A549 (cell line): ENCODE data around the gene SLX9. TPM values are rescaled to one million over a fixed set of nuclear protein-coding genes. Genes with fewer than 3 reads are reported as not detected.

Source experiments
- ATAC-seq, 2 experiments: fragments of 200-7000 bp in 1 of 2; fragments of >200 bp in 1 of 2; cut with Nextera tagmentation in 1 of 2; cut with Tn5 transposase in 1 of 2; 3 replicates each; pipeline versions ENCODE4 v1.8.0 to v1.9.1; 2018 to 2020; ENCODE audit warnings: mild to moderate bottlenecking in 1 of 2, moderate library complexity in 1 of 2
- CTCF ChIA-PET: fragments of 300-600 bp; sonication (Branson Sonifier 250); formaldehyde crosslinking; extraction: SDS; loops from one replicate; lab custom pipeline; 2021; ENCODE audit warnings: antibody characterized with exemption, inconsistent platforms; lab: Yijun Ruan, JAX
- POLR2A ChIA-PET: fragments of 350-600 bp; formaldehyde crosslinking; extraction: SDS; loops from one replicate; lab custom pipeline; 2021; ENCODE audit warnings: antibody characterized with exemption, inconsistent platforms; lab: Yijun Ruan, JAX
- DNase-seq, 2 experiments: peaks; one replicate each; pipeline versions ENCODE4 v3.0.0 to v3.0.0-alpha.2; 2011 to 2016; ENCODE audit warnings: low read depth in 1 of 2, low spot score in 1 of 2
- FAIRE-seq: peaks from 2 replicates; lab custom pipeline; 2011; peaks lifted over from hg19 to GRCh38; lab: Jason Lieb, UNC
- H3K27ac ChIP-seq, 2 experiments: fragments of >200 bp; sonication (Bioruptor Twin); formaldehyde crosslinking; 3 replicates each; pipeline ENCODE4 v1.5.1; 2016 to 2017
- H3K4me1 ChIP-seq: fragments of >200 bp; sonication (Bioruptor Twin); formaldehyde crosslinking; 3 replicates; pipeline ENCODE4 v1.6.1; 2016
- H3K4me2 ChIP-seq: fragments of >200 bp; sonication (Bioruptor Twin); formaldehyde crosslinking; 3 replicates; pipeline ENCODE4 v1.6.1; 2016
- H3K4me3 ChIP-seq: fragments of >200 bp; sonication (Bioruptor Twin); formaldehyde crosslinking; 3 replicates; pipeline ENCODE4 v1.5.1; 2016
- H3K9me3 ChIP-seq: fragments of >200 bp; sonication (Bioruptor Twin); formaldehyde crosslinking; 3 replicates; pipeline ENCODE4 v1.6.1; 2016
- BHLHE40 ChIP-seq: IDR thresholded peaks from 2 replicates; pipeline ENCODE4 v1.6.1; 2012; ENCODE audit warnings: low read depth, low read length, inconsistent platforms
- CEBPB ChIP-seq, 2 experiments: fragments of >200 bp in 1 of 2; sonication (Bioruptor Twin) in 1 of 2; formaldehyde crosslinking in 1 of 2; IDR thresholded peaks; 2 replicates each; pipeline ENCODE4 v1.6.1; 2012 to 2016
- CHD2 ChIP-seq: fragments of 150-350 bp; IDR thresholded peaks from 2 replicates; pipeline ENCODE4 v1.6.1; 2014; ENCODE audit warnings: low read length; ENCODE audit not compliant: partially characterized antibody
- CTCF ChIP-seq: fragments of >200 bp; sonication (Bioruptor Twin); formaldehyde crosslinking; IDR thresholded peaks from 3 replicates; pipeline ENCODE4 v1.5.1; 2016
- E2F6 ChIP-seq: IDR thresholded peaks from 2 replicates; pipeline ENCODE4 v1.6.1; 2012; ENCODE audit warnings: low read depth, borderline replicate concordance
- EHF ChIP-seq: fragments of 250-450 bp; sonication (Bioruptor Pico); IDR thresholded peaks from 2 replicates; pipeline ENCODE4 v1.5.0; 2020; ENCODE audit warnings: mild to moderate bottlenecking
- ELK1 ChIP-seq: fragments of 150-350 bp; IDR thresholded peaks from 2 replicates; pipeline ENCODE4 v1.6.1; 2014; ENCODE audit warnings: low read depth, mild to moderate bottlenecking, low read length
- EP300 ChIP-seq, 2 experiments: fragments of >200 bp; sonication (Bioruptor Twin); formaldehyde crosslinking; IDR thresholded peaks; 2 replicates in 1 of 2; 3 replicates in 1 of 2; pipeline ENCODE4 v1.6.1; 2016 to 2017
- FOSL2 ChIP-seq, 2 experiments: fragments of 450-650 bp in 1 of 2; fragments of >200 bp in 1 of 2; sonication (Bioruptor Twin) in 1 of 2; formaldehyde crosslinking; IDR thresholded peaks; 2 replicates each; pipeline versions ENCODE4 v1.5.0 to v1.6.1; 2016 to 2020; ENCODE audit warnings: mild to moderate bottlenecking in 1 of 2, moderate library complexity in 1 of 2
- HEYL ChIP-seq: fragments of 250-450 bp; sonication (Bioruptor Pico); IDR thresholded peaks from 2 replicates; pipeline ENCODE4 v1.8.0; 2021; ENCODE audit warnings: mild to moderate bottlenecking, moderate library complexity
- HOXA7 ChIP-seq: fragments of 250-450 bp; sonication (Bioruptor Pico); IDR thresholded peaks from 2 replicates; pipeline ENCODE4 v1.5.0; 2020; ENCODE audit warnings: mild to moderate bottlenecking, moderate library complexity
- JUN ChIP-seq, 2 experiments: fragments of >200 bp; sonication (Bioruptor Twin); formaldehyde crosslinking; IDR thresholded peaks; 2 replicates in 1 of 2; 3 replicates in 1 of 2; pipeline ENCODE4 v1.6.1; 2016 to 2017
- MAX ChIP-seq: IDR thresholded peaks from 2 replicates; pipeline ENCODE4 v1.6.1; 2012
- NFE2L2 ChIP-seq: fragments of 150-350 bp; conservative IDR thresholded peaks from 2 replicates; pipeline ENCODE4 v1.6.1; 2014; ENCODE audit warnings: low read length
- NPAS2 ChIP-seq: fragments of 250-450 bp; sonication (Bioruptor Pico); IDR thresholded peaks from 2 replicates; pipeline ENCODE4 v1.8.0; 2022; ENCODE audit warnings: mild to moderate bottlenecking, moderate library complexity, borderline replicate concordance
- PBX3 ChIP-seq: IDR thresholded peaks from 2 replicates; pipeline ENCODE4 v1.6.1; 2012
- POLR2A ChIP-seq: IDR thresholded peaks from 2 replicates; pipeline ENCODE4 v1.6.1; 2012; ENCODE audit warnings: mild to moderate bottlenecking, low read length
- RARB ChIP-seq: fragments of 250-450 bp; sonication (Bioruptor Pico); IDR thresholded peaks from 2 replicates; pipeline ENCODE4 v1.8.0; 2021; ENCODE audit warnings: mild to moderate bottlenecking, moderate library complexity
- RFX5 ChIP-seq: fragments of 450-650 bp; IDR thresholded peaks from 2 replicates; pipeline ENCODE4 v1.7.1; 2014; ENCODE audit warnings: antibody characterized with exemption, mild to moderate bottlenecking, moderate library complexity
- SMC3 ChIP-seq: fragments of >200 bp; sonication (Bioruptor Twin); formaldehyde crosslinking; IDR thresholded peaks from 3 replicates; pipeline ENCODE4 v1.6.1; 2018; ENCODE audit warnings: inconsistent platforms
- TFCP2L1 ChIP-seq: fragments of 250-450 bp; sonication (Bioruptor Pico); IDR thresholded peaks from 2 replicates; pipeline ENCODE4 v1.5.0; 2021; ENCODE audit warnings: mild to moderate bottlenecking
- USF2 ChIP-seq: fragments of 450-650 bp; IDR thresholded peaks from 2 replicates; pipeline ENCODE4 v1.6.1; 2014; ENCODE audit warnings: antibody characterized with exemption
- ZSCAN20 ChIP-seq: fragments of 250-450 bp; sonication (Bioruptor Pico); IDR thresholded peaks from 2 replicates; pipeline ENCODE4 v1.8.0; 2022; ENCODE audit warnings: mild to moderate bottlenecking, moderate library complexity
- WGBS: methylation state at CpG from one replicate; pipeline ENCODE4 v1.1.6; 2017; ENCODE audit errors: missing lambda C conversion rate; 5-methylcytosine and 5-hydroxymethylcytosine counted together
- polyA plus RNA-seq, 4 experiments: library from polyadenylated mRNA; depleted of rRNA in 3 of 4; stranded (reverse); fragments of >200 nt; fragmentation: RNase III in 1 of 4; extraction: RNeasy Plus Mini Kit Qiagen cat#74134 plus additional on column Dnase treatment in 1 of 4; gene quantifications; 2 replicates in 3 of 4; 3 replicates in 1 of 4; pipeline ENCODE4 v1.2.3, GENCODE V29; 2011 to 2017

The SLX9 gene
- polyA plus RNA-seq, 2 of the 4 experiments (the other 2 are of a cell fraction): 26.9 to 40.6 TPM

- Histone ChIP-seq H3K4me1 (peaks cover 45% of the 10 kb centered on the region), H3K27ac (no peak overlapping the region), H3K9me3 (no peaks in the 10 kb centered on the region), H3K4me2 (no peak overlapping the region), H3K4me3 (no peak overlapping the region)
- ATAC-seq (no peak), FAIRE-seq (no peak), DNase-seq (no peak)
- WGBS: 91% methylated on average over 9 of the region's 10 CpGs
- ChIA-PET POLR2A (no interaction called here), CTCF (interaction anchor here (0.9 to 14.2 kb wide), 6 partner anchors 9 to 195 kb away, joined by 3 to 224 read pairs (median 4); no protein-coding TSS in a partner anchor)
- TF ChIP-seq MAX: no peak
- no peak for TF ChIP-seq JUN (IDR thresholded peaks at IDR 0.05)
- TF ChIP-seq CEBPB (IDR thresholded peaks at IDR 0.05): no peak
- no peak for TF ChIP-seq HOXA7 (CRISPR knock-in tag)
- TF ChIP-seq TFCP2L1 (CRISPR knock-in tag): no peak
- no peak for TF ChIP-seq CHD2
- TF ChIP-seq CTCF: no peak
- TF ChIP-seq BHLHE40: no peak
- no peak for TF ChIP-seq PBX3
- no peak for TF ChIP-seq RFX5
- no peak for TF ChIP-seq RARB (CRISPR knock-in tag)
- no peak for TF ChIP-seq HEYL (CRISPR knock-in tag)
- TF ChIP-seq EHF (CRISPR knock-in tag): no peak
- TF ChIP-seq ELK1: no peak
- no peak for TF ChIP-seq NFE2L2
- TF ChIP-seq EP300 (IDR thresholded peaks at IDR 0.05): no peak
Observed at GRCh38 chr21:44944596-44944995, 4.8 kb downstream of the SLX9 start.

- no peak for TF ChIP-seq NPAS2
- TF ChIP-seq SMC3: no peak
- no peak for TF ChIP-seq E2F6
- TF ChIP-seq HOXA7 (CRISPR knock-in tag): no peak
- no peak for TF ChIP-seq FOSL2 (IDR thresholded peaks at IDR 0.05)
- TF ChIP-seq FOSL2 (CRISPR knock-in tag; IDR thresholded peaks at IDR 0.05): no peak
- TF ChIP-seq POLR2A: no peak
- no peak for TF ChIP-seq CHD2
- TF ChIP-seq ZSCAN20 (CRISPR knock-in tag): no peak
- no peak for TF ChIP-seq USF2
- TF ChIP-seq, all 56 proteins: peak for 0
- no peaks in the 10 kb centered on the region for H3K9me3 ChIP-seq
- ChIA-PET POLR2A (no interaction called here), CTCF (interaction anchor here (0.8 to 14.2 kb wide), 4 partner anchors 15 to 194 kb away, joined by 3 to 224 read pairs (median 100); no protein-coding TSS in a partner anchor)
- H3K27ac ChIP-seq: peak overlapping the region; percentile 70 to 88; a peak in 5 of 6 replicates
- peak overlapping the region; percentile 68 for H3K4me2 ChIP-seq
- no peak overlapping the region for H3K4me3 ChIP-seq
- no peak for ATAC-seq
- 92% methylated on average over 17 of the region's 25 CpGs for WGBS
- no peak for DNase-seq
- no peak for FAIRE-seq
- H3K4me1 ChIP-seq: peaks cover 40% of the 10 kb centered on the region
Observed at GRCh38 chr21:44946254-44947041, 6.6 kb downstream of the SLX9 start.
